Naive B cell (primary cell): ENCODE data around the gene CDADC1. TPM values are rescaled to one million over a fixed set of nuclear protein-coding genes. Genes with fewer than 3 reads are reported as not detected.

Experiments used
- ATAC-seq, 2 donors: fragments of 150-1000 bp; cut with Tn5 transposase; 2 replicates each; pipeline ENCODE4 v1.10.0; 2021; ENCODE audit warnings: low read depth in 2 of 2, mild to moderate bottlenecking in 2 of 2, moderate library complexity in 2 of 2
- DNase-seq: peaks from one replicate; pipeline ENCODE4 v3.0.0; 2022
- H3K27ac Mint-ChIP-seq, 6 donors: one replicate each; pipeline ENCODE4 v1.8.0; 2020 to 2022; ENCODE audit warnings: mild to moderate bottlenecking in 6 of 6, mixed read lengths in 6 of 6, moderate library complexity in 5 of 6, inconsistent platforms in 2 of 6
- H3K27me3 Mint-ChIP-seq, 3 donors: one replicate each; pipeline ENCODE4 v1.8.0; 2021 to 2022; ENCODE audit warnings: mixed read lengths in 3 of 3, mild to moderate bottlenecking in 1 of 3
- H3K36me3 Mint-ChIP-seq, 2 donors: one replicate each; pipeline ENCODE4 v1.8.0; 2020 to 2022; ENCODE audit warnings: mixed read lengths in 2 of 2, inconsistent platforms in 1 of 2, mild to moderate bottlenecking in 1 of 2
- H3K4me1 Mint-ChIP-seq, 3 donors: one replicate each; pipeline ENCODE4 v1.8.0; 2020 to 2022; ENCODE audit warnings: mixed read lengths in 3 of 3, inconsistent platforms in 1 of 3, mild to moderate bottlenecking in 1 of 3, moderate library complexity in 1 of 3
- H3K4me3 Mint-ChIP-seq, 8 donors: one replicate each; pipeline ENCODE4 v1.8.0; 2020 to 2022; ENCODE audit warnings: mild to moderate bottlenecking in 8 of 8, mixed read lengths in 8 of 8, moderate library complexity in 8 of 8, inconsistent platforms in 2 of 8
- H3K9me3 Mint-ChIP-seq, 7 donors: one replicate each; pipeline ENCODE4 v1.8.0; 2020 to 2022; ENCODE audit warnings: mixed read lengths in 7 of 7, mild to moderate bottlenecking in 5 of 7, inconsistent platforms in 2 of 7, moderate library complexity in 1 of 7
- polyA plus RNA-seq, 6 donors: library from polyadenylated mRNA; unstranded; fragments of 300-500 nt; fragmentation: Illumina TruSeq; gene quantifications; one replicate each; pipeline ENCODE4 v1.2.3, GENCODE V29; 2021; ENCODE audit warnings: low read depth in 6 of 6

Gene CDADC1
- polyA plus RNA-seq, 6 donors from 2014 or later: 1.8 to 8.0 (median 6.0) TPM

- peaks cover 0 to 23% (median 5%) of the 10 kb centered on the region in 7 donors for H3K9me3 Mint-ChIP-seq
These were observed 27.5 kb upstream of the CDADC1 start, which contains the start of gene MLNR for GRCh38 chr13:49220036-49220855. TSS of gene MLNR (plus strand) at chr13:49220338. CDS start at chr13:49220338, 0 bp downstream.

GRCh38 chr13:49220856-49221589 is 26.7 kb upstream of the CDADC1 start:
- peak overlapping the region in 1 of 6 donors; percentile 25 for H3K27ac Mint-ChIP-seq
- DNase-seq (no peak), ATAC-seq (peak in 1 of 2 donors; percentile 20)
- peak overlapping the region in 7 of 8 donors; percentile 67 to 89 (median 80) for H3K4me3 Mint-ChIP-seq
- peaks cover 52 to 60% (median 54%) of the 10 kb centered on the region in 3 donors for H3K27me3 Mint-ChIP-seq
- H3K9me3 Mint-ChIP-seq: peaks cover 0 to 21% (median 3%) of the 10 kb centered on the region in 7 donors
- H3K36me3 Mint-ChIP-seq: peaks cover 0 to 25% of the 10 kb centered on the region in 2 donors
- peaks cover 5 to 15% (median 13%) of the 10 kb centered on the region in 3 donors for H3K4me1 Mint-ChIP-seq

More at GRCh38 chr13:49220036-49220855, 27.5 kb upstream of the CDADC1 start, which contains the start of gene MLNR:
- Mint-ChIP-seq H3K27ac (peak within 1 kb of the TSS in 3 of 6 donors; percentile 15 to 21 (median 20)), H3K27me3 (peaks cover 52 to 60% (median 54%) of the 10 kb centered on the region in 3 donors), H3K36me3 (peaks cover 0 to 25% of the 10 kb centered on the region in 2 donors), H3K4me3 (peak within 1 kb of the TSS; percentile 58 to 89 (median 83)), H3K4me1 (peaks cover 6 to 19% (median 15%) of the 10 kb centered on the region in 3 donors)
- DNase-seq: peak; percentile 37
- peak; percentile 80 to 89 for ATAC-seq

DNA sequence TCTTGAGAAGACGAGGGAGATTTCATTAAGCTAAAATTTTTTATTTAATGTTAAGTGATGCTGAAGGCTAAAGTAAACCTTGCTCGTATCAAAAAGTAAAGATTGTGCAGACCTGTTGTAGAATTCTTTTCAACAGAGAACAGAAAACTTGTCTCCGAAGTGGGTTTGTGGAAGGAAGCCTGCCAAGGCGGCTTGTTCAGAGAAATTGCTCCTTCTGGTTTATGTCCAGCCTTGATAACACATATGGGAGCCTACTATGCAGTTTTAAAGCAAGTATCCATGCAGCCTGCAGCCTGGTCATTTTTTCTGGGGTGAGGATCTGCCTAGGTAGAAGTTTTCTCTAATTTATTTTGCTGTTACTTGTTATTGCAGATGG is 26.1 kb upstream of the CDADC1 start:
- no peak for ATAC-seq
- Mint-ChIP-seq H3K27me3 (peaks cover 49 to 57% (median 52%) of the 10 kb centered on the region in 3 donors), H3K4me1 (peaks cover under 1 to 9% (median 8%) of the 10 kb centered on the region in 3 donors), H3K9me3 (peaks cover 0 to 15% (median 2%) of the 10 kb centered on the region in 7 donors), H3K27ac (peak overlapping the region in 1 of 6 donors; percentile 25), H3K4me3 (peak overlapping the region in 7 of 8 donors; percentile 47 to 89 (median 80)), H3K36me3 (peaks cover 0 to 23% of the 10 kb centered on the region in 2 donors)
- DNase-seq: no peak

GRCh38 chr13:49225223-49226042 is 22.3 kb upstream of the CDADC1 start:
- Mint-ChIP-seq H3K9me3 (no peaks in the 10 kb centered on the region), H3K27ac (no peak overlapping the region), H3K36me3 (peaks cover 0 to 6% of the 10 kb centered on the region in 2 donors), H3K4me1 (peaks cover 0 to 5% (median 3%) of the 10 kb centered on the region in 3 donors), H3K4me3 (no peak overlapping the region), H3K27me3 (peaks cover 22 to 29% (median 26%) of the 10 kb centered on the region in 3 donors)
- ATAC-seq (no peak), DNase-seq (no peak)

DNA sequence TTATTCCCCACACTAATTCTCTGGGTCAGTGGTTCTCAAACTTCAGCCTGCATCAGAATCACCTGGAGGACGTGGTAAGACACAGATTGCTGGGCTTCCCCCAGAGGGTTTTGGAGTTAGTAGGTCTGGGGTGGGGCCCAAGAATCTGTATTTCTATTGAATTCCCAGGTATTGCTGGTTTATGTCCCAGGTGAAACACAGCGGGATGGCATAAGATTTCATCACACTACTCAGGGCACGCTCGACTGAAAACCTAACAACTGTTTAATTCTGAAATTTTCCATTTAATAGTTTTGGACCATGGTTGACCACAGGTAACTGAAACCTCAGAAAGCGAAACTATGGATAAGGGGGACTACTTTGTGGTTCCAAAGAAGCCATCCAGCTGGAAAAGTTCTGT is 21.1 kb upstream of the CDADC1 start:
- no peak for DNase-seq
- no peaks in the 10 kb centered on the region for H3K36me3 Mint-ChIP-seq
- no peak overlapping the region for H3K27ac Mint-ChIP-seq
- no peak for ATAC-seq
- no peak overlapping the region for H3K4me3 Mint-ChIP-seq
- H3K27me3 Mint-ChIP-seq: peaks cover 18 to 21% (median 19%) of the 10 kb centered on the region in 3 donors
- H3K4me1 Mint-ChIP-seq: no peaks in the 10 kb centered on the region
- no peaks in the 10 kb centered on the region for H3K9me3 Mint-ChIP-seq

DNA sequence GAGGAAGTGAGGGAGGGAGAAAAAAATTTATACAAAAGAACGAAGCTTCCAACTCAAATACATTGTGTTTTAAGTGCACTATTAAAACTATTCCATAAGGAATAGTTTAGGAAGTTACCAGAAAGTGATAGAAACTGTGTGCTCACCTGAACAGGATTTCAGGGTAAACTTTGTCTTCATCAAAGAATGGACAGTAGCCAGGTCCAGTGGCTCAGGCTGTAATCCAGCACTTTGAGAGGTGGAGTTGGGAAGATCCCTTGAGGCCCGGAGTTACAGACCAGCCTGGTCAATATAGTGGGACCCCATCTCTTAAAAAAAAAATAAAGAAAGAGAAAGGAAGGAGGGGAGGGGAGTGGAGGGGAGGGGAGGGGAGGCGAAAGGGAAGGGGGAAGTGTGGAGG is 13.0 kb upstream of the CDADC1 start:
- no peak for ATAC-seq
- H3K9me3 Mint-ChIP-seq: peaks cover 0 to 2% (median 0%) of the 10 kb centered on the region in 7 donors
- no peaks in the 10 kb centered on the region for H3K4me1 Mint-ChIP-seq
- DNase-seq: no peak
- H3K27me3 Mint-ChIP-seq: peaks cover 0 to 5% (median 0%) of the 10 kb centered on the region in 3 donors
- H3K4me3 Mint-ChIP-seq: no peak overlapping the region
- no peaks in the 10 kb centered on the region for H3K36me3 Mint-ChIP-seq
- H3K27ac Mint-ChIP-seq: no peak overlapping the region

GRCh38 chr13:49235856-49236431 is 11.8 kb upstream of the CDADC1 start:
- Mint-ChIP-seq H3K4me1 (no peaks in the 10 kb centered on the region), H3K27me3 (peaks cover 0 to 9% (median 0%) of the 10 kb centered on the region in 3 donors), H3K27ac (peak overlapping the region in 1 of 6 donors; percentile 56), H3K4me3 (no peak overlapping the region), H3K9me3 (peaks cover 0 to 2% (median 0%) of the 10 kb centered on the region in 7 donors), H3K36me3 (no peaks in the 10 kb centered on the region)
- ATAC-seq (no peak), DNase-seq (no peak)

DNA sequence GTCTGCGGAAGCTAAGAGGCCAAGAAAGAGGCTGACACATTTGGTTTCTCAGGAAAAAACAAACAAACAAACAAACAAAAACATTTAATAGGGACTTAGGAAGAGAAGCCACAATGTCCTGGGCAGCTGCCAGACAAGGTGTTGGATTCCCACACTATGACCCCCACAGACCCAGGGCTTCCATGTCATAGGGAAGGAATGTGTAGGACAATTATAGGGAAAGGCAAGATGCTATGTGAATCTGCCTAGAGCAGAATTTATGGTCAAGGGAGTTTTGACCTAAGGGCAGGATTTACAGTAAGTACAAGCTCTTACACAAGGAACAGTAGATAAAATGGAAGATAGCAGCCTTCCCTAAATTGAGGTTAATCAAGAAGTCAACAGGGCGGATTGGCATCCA is 9.1 kb upstream of the CDADC1 start:
- no peak for DNase-seq
- Mint-ChIP-seq H3K4me3 (no peak overlapping the region), H3K27ac (no peak overlapping the region), H3K36me3 (no peaks in the 10 kb centered on the region), H3K9me3 (peaks cover 0 to 3% (median 0%) of the 10 kb centered on the region in 7 donors), H3K27me3 (peaks cover 0 to 4% (median 3%) of the 10 kb centered on the region in 3 donors), H3K4me1 (no peaks in the 10 kb centered on the region)
- ATAC-seq: no peak

DNA sequence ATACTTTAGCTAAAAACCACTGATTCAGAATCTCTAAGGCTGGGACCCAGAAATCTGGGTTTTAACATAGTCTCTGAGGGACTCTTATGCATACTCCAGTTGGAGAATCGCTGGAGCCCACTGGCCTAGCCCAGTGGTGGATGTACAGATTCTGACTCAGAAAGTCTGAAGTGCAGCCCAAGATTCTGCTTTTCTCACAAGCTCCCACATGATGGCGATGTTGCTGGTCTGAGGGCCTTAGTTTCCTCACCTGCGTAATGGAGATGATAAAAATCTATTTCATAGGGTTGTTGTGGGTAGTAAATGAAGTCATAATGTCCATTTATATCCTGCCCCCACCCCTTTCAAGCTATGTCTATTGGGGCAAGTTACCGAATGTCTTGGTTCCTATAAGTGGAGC is 7.7 kb upstream of the CDADC1 start:
- H3K27ac Mint-ChIP-seq: no peak overlapping the region

DNA sequence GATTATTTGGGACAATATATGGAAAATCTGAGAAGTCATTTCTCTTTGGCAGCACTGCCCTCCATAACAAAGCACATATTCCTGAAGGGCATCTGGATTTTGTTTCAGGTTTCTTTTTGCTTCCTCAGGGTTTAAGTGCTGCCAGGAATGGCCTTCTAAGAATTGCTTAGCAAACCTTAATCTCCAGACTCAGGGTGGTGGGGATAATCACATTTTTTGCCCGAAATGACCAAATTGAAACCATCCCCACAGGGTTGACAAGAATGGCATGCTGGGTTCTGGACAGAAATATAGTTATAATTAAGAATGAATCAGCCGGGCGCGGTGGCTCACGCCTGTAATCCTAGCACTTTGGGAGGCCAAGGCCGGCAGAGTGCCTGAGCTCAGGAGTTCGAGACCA is 6.4 kb upstream of the CDADC1 start:
- no peaks in the 10 kb centered on the region for H3K36me3 Mint-ChIP-seq
- no peaks in the 10 kb centered on the region for H3K4me1 Mint-ChIP-seq
- H3K27me3 Mint-ChIP-seq: peaks cover 4 to 7% (median 7%) of the 10 kb centered on the region in 3 donors
- H3K9me3 Mint-ChIP-seq: peaks cover 0 to 3% (median 0%) of the 10 kb centered on the region in 7 donors
- DNase-seq (no peak), ATAC-seq (no peak)
- H3K27ac Mint-ChIP-seq: peak overlapping the region in 1 of 6 donors; percentile 27
- H3K4me3 Mint-ChIP-seq: no peak overlapping the region

More for the DNA sequence above, 7.7 kb upstream of the CDADC1 start:
- H3K9me3 Mint-ChIP-seq: peaks cover 0 to 3% (median 0%) of the 10 kb centered on the region in 7 donors
- no peaks in the 10 kb centered on the region for H3K36me3 Mint-ChIP-seq
- DNase-seq (no peak), ATAC-seq (peak; percentile 49 to 69)
- peaks cover 4 to 7% (median 7%) of the 10 kb centered on the region in 3 donors for H3K27me3 Mint-ChIP-seq
- no peak overlapping the region for H3K4me3 Mint-ChIP-seq
- no peaks in the 10 kb centered on the region for H3K4me1 Mint-ChIP-seq

DNA sequence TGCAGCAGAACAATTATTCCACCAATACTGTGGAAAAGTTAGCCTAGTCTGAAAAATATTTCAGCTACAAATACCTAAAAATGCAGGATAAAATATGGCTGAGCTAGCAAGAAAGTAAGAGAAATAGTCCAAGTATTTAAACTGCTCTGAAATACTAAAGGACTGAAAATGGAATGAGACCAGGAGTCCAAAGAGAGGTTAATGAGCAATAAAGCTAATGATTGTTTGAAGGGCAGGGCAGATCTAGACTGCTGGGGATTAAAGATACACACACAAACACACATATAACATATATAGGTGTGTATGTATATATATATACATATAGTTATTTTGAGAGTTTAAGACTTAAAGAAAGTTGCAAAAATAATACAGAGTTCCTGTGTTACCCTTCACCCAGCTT is 2.6 kb upstream of the CDADC1 start:
- no peaks in the 10 kb centered on the region for H3K36me3 Mint-ChIP-seq
- ATAC-seq (no peak), DNase-seq (no peak)
- H3K27ac Mint-ChIP-seq: no peak overlapping the region
- H3K9me3 Mint-ChIP-seq: peaks cover 0 to 3% (median 0%) of the 10 kb centered on the region in 7 donors
- H3K4me3 Mint-ChIP-seq: peak overlapping the region in 1 of 8 donors; percentile 99
- peaks cover 13 to 26% (median 21%) of the 10 kb centered on the region in 3 donors for H3K4me1 Mint-ChIP-seq
- H3K27me3 Mint-ChIP-seq: peaks cover 4 to 7% (median 7%) of the 10 kb centered on the region in 3 donors
